Neural cell (in vitro differentiated cells): ENCODE measurements around the gene UBE3D. TPM values are rescaled to one million over a fixed set of nuclear protein-coding genes. Genes with fewer than 3 reads are reported as not detected.

Experiments
- H2AFZ ChIP-seq: fragments of 200-600, 300-800 bp; sonication (generic), shearing (Covaris generic); 2 replicates; pipeline ENCODE4 v1.6.0; 2014; ENCODE audit warnings: low read depth, mild to moderate bottlenecking, antibody characterized with exemption, low read length, moderate library complexity
- H3F3A ChIP-seq: fragments of 200-600 bp; shearing (Covaris generic); 2 replicates; pipeline ENCODE4 v1.6.1; 2016; ENCODE audit warnings: mild to moderate bottlenecking, moderate library complexity, mixed read lengths, antibody characterized with exemption, low read length; ENCODE audit not compliant: insufficient read depth, poor library complexity, severe bottlenecking
- H3K27ac ChIP-seq: fragments of 200-600, 300-800 bp; sonication (generic), shearing (Covaris generic); 2 replicates; pipeline ENCODE4 v1.5.1; 2014; ENCODE audit warnings: mild to moderate bottlenecking, low read length, moderate library complexity
- H3K27me3 ChIP-seq: fragments of 300-800, 200-600 bp; sonication (generic), shearing (Covaris generic); 2 replicates; pipeline ENCODE4 v1.6.0; 2014; ENCODE audit warnings: mild to moderate bottlenecking, low read depth, low read length, moderate library complexity; ENCODE audit not compliant: insufficient read depth
- H3K36me3 ChIP-seq: fragments of 300-800, 200-600 bp; sonication (generic), shearing (Covaris generic); 2 replicates; pipeline ENCODE4 v1.5.1; 2014; ENCODE audit warnings: mild to moderate bottlenecking, antibody characterized with exemption, low read length, moderate library complexity; ENCODE audit not compliant: insufficient read depth
- H3K4me2 ChIP-seq: fragments of 300-800, 200-600 bp; sonication (generic), shearing (Covaris generic); 2 replicates; pipeline ENCODE4 v1.6.0; 2014; ENCODE audit warnings: mild to moderate bottlenecking, low read length
- H3K4me3 ChIP-seq: fragments of 300-800, 200-600 bp; sonication (generic), shearing (Covaris generic); 2 replicates; pipeline ENCODE4 v1.5.1; 2014; ENCODE audit warnings: mild to moderate bottlenecking, low read length, moderate library complexity
- H3K79me2 ChIP-seq: fragments of 200-600 bp; shearing (Covaris generic); replicated peaks from 2 replicates; pipeline ENCODE4 v1.6.0; 2014; ENCODE audit warnings: mild to moderate bottlenecking, low read length, moderate library complexity; ENCODE audit not compliant: insufficient read depth
- H3K9ac ChIP-seq: fragments of 300-800, 200-600 bp; sonication (generic), shearing (Covaris generic); 2 replicates; pipeline ENCODE4 v1.6.1; 2016; ENCODE audit warnings: mild to moderate bottlenecking, low read length, mixed read lengths
- H3K9me2 ChIP-seq: fragments of 200-600 bp; shearing (Covaris generic); 2 replicates; pipeline ENCODE4 v1.6.1; 2016; ENCODE audit warnings: mild to moderate bottlenecking, low read length, mixed read lengths; ENCODE audit not compliant: insufficient read depth
- H3K9me3 ChIP-seq: fragments of 200-600, 300-800 bp; sonication (generic), shearing (Covaris generic); 2 replicates; pipeline ENCODE4 v1.6.1; 2016; ENCODE audit warnings: mild to moderate bottlenecking, mixed run types, low read length, moderate library complexity, mixed read lengths
- H4K20me1 ChIP-seq: fragments of 200-600 bp; shearing (Covaris generic); 2 replicates; pipeline ENCODE4 v1.6.1; 2016; ENCODE audit warnings: mild to moderate bottlenecking, mixed run types; ENCODE audit not compliant: insufficient read depth
- EP300 ChIP-seq: fragments of 450-650 bp; conservative IDR thresholded peaks from 2 replicates; pipeline ENCODE4 v1.6.1; 2014; ENCODE audit warnings: antibody characterized with exemption, mild to moderate bottlenecking, moderate library complexity; ENCODE audit not compliant: poor library complexity, severe bottlenecking
- EZH2 ChIP-seq: fragments of 200-600, 300-800 bp; shearing (Covaris generic), sonication (generic); IDR thresholded peaks from 2 replicates; pipeline ENCODE4 v1.6.1; 2014; ENCODE audit warnings: antibody characterized with exemption, low read length, borderline replicate concordance, mild to moderate bottlenecking; ENCODE audit not compliant: insufficient read depth, poor library complexity, severe bottlenecking
- MXI1 ChIP-seq: fragments of 450-650 bp; conservative IDR thresholded peaks from 2 replicates; pipeline ENCODE4 v1.6.1; 2014; ENCODE audit warnings: antibody characterized with exemption, mild to moderate bottlenecking; ENCODE audit not compliant: poor library complexity, severe bottlenecking
- POLR2AphosphoS5 ChIP-seq: IDR thresholded peaks from 2 replicates; pipeline ENCODE4 v1.6.1; 2012
- RAD21 ChIP-seq: fragments of 450-650 bp; conservative IDR thresholded peaks from 2 replicates; pipeline ENCODE4 v1.6.1; 2014; ENCODE audit warnings: antibody characterized with exemption, mild to moderate bottlenecking, moderate library complexity
- SMC3 ChIP-seq: fragments of 450-650 bp; conservative IDR thresholded peaks from 2 replicates; pipeline ENCODE4 v1.6.1; 2014; ENCODE audit warnings: antibody characterized with exemption, mild to moderate bottlenecking, moderate library complexity; ENCODE audit not compliant: poor library complexity
- TAF1 ChIP-seq: IDR thresholded peaks from 2 replicates; pipeline ENCODE4 v1.6.1; 2012; ENCODE audit warnings: low read depth
- polyA plus RNA-seq: library from polyadenylated mRNA; depleted of rRNA; stranded (reverse); fragments of >200 nt; gene quantifications from 2 replicates; pipeline ENCODE4 v1.2.3, GENCODE V29; 2014
- TF ChIP-seq, protein P1 (sequence below): IDR thresholded peaks from 2 replicates; pipeline ENCODE4 v1.6.1; 2012; ENCODE audit warnings: borderline replicate concordance
- TF ChIP-seq, protein P2 (sequence below): fragments of 450-650 bp; IDR thresholded peaks from 2 replicates; pipeline ENCODE4 v1.5.1; 2014; ENCODE audit warnings: antibody characterized with exemption, mild to moderate bottlenecking, moderate library complexity; ENCODE audit not compliant: poor library complexity, severe bottlenecking

The UBE3D gene
- polyA plus RNA-seq, 1 donor from 2014 or later, result 11.6 TPM

DNA sequence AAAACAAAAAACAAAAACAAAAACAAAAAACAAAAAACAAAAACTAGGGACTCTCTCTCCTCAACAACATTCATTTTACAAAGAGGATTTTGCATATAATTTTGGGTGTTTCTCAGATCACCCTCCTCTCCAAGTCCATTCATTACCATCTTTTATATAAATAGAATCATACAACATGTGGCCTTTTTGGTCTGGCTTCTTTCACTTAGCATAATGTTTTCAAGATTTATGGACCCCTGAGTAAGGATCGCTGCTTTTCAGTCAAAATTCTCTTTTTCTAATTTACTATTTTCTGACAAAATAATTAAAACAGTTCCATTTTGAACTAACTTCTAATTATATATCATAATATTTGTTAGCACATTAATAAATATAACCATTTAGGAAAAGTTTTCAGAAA is 94.8 kb downstream of the UBE3D start:
- Histone ChIP-seq H4K20me1 (no peaks in the 10 kb centered on the region), H3F3A (no peaks in the 10 kb centered on the region), H3K4me2 (no peak overlapping the region), H3K79me2 (no peaks in the 10 kb centered on the region), H3K27ac (no peak overlapping the region), H2AFZ (no peak overlapping the region), H3K36me3 (no peaks in the 10 kb centered on the region), H3K27me3 (no peaks in the 10 kb centered on the region), H3K9ac (no peak overlapping the region), H3K9me3 (no peaks in the 10 kb centered on the region), H3K9me2 (no peaks in the 10 kb centered on the region), H3K4me3 (no peak overlapping the region)
- TF ChIP-seq, protein P1, sequence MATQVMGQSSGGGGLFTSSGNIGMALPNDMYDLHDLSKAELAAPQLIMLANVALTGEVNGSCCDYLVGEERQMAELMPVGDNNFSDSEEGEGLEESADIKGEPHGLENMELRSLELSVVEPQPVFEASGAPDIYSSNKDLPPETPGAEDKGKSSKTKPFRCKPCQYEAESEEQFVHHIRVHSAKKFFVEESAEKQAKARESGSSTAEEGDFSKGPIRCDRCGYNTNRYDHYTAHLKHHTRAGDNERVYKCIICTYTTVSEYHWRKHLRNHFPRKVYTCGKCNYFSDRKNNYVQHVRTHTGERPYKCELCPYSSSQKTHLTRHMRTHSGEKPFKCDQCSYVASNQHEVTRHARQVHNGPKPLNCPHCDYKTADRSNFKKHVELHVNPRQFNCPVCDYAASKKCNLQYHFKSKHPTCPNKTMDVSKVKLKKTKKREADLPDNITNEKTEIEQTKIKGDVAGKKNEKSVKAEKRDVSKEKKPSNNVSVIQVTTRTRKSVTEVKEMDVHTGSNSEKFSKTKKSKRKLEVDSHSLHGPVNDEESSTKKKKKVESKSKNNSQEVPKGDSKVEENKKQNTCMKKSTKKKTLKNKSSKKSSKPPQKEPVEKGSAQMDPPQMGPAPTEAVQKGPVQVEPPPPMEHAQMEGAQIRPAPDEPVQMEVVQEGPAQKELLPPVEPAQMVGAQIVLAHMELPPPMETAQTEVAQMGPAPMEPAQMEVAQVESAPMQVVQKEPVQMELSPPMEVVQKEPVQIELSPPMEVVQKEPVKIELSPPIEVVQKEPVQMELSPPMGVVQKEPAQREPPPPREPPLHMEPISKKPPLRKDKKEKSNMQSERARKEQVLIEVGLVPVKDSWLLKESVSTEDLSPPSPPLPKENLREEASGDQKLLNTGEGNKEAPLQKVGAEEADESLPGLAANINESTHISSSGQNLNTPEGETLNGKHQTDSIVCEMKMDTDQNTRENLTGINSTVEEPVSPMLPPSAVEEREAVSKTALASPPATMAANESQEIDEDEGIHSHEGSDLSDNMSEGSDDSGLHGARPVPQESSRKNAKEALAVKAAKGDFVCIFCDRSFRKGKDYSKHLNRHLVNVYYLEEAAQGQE, result no peak
- TF ChIP-seq POLR2AphosphoS5 (no peak), TAF1 (no peak), MXI1 (no peak), SMC3 (no peak), EP300 (no peak), RAD21 (no peak), EZH2 (no peak)
- TF ChIP-seq, protein P2, sequence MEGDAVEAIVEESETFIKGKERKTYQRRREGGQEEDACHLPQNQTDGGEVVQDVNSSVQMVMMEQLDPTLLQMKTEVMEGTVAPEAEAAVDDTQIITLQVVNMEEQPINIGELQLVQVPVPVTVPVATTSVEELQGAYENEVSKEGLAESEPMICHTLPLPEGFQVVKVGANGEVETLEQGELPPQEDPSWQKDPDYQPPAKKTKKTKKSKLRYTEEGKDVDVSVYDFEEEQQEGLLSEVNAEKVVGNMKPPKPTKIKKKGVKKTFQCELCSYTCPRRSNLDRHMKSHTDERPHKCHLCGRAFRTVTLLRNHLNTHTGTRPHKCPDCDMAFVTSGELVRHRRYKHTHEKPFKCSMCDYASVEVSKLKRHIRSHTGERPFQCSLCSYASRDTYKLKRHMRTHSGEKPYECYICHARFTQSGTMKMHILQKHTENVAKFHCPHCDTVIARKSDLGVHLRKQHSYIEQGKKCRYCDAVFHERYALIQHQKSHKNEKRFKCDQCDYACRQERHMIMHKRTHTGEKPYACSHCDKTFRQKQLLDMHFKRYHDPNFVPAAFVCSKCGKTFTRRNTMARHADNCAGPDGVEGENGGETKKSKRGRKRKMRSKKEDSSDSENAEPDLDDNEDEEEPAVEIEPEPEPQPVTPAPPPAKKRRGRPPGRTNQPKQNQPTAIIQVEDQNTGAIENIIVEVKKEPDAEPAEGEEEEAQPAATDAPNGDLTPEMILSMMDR, result no peak

DNA sequence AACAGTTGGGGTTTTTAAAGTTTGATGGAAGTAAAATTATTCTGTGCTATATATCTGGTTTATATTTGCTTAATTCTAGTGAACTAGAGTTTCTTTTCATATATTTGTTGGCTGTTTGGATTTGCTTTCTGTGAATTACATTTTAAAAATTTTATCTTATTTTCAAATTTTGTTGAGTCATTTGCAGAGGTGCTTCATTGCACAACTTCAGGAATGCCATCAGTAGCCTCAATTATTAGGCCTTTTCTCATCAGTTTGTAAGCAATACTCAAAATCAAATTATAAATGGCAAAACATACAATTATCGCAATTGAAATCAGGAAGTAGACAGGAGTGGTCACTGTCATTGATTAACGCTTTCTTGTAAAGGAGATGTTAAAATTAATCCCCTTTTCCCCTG is 96.9 kb downstream of the UBE3D start:
- Histone ChIP-seq H3K4me3 (no peak overlapping the region), H3K79me2 (no peaks in the 10 kb centered on the region)
- no peak for TF ChIP-seq MXI1
- TF ChIP-seq POLR2AphosphoS5, result no peak
- no peak for TF ChIP-seq EZH2
- TF ChIP-seq SMC3, result no peak
- TF ChIP-seq TAF1, result no peak
- TF ChIP-seq, protein P1, result no peak
- TF ChIP-seq, protein P2, result no peak
- TF ChIP-seq RAD21, result no peak
- no peak for TF ChIP-seq EP300

More for the DNA sequence above, 96.9 kb downstream of the UBE3D start:
- Histone ChIP-seq H3K9me2 (no peaks in the 10 kb centered on the region), H2AFZ (no peak overlapping the region), H3K4me2 (no peak overlapping the region), H3K27me3 (no peaks in the 10 kb centered on the region), H4K20me1 (no peaks in the 10 kb centered on the region), H3K9ac (no peak overlapping the region), H3F3A (no peaks in the 10 kb centered on the region), H3K27ac (no peak overlapping the region), H3K9me3 (no peaks in the 10 kb centered on the region), H3K36me3 (no peaks in the 10 kb centered on the region)
